ENCODE data around the gene ENAH.

DNA sequence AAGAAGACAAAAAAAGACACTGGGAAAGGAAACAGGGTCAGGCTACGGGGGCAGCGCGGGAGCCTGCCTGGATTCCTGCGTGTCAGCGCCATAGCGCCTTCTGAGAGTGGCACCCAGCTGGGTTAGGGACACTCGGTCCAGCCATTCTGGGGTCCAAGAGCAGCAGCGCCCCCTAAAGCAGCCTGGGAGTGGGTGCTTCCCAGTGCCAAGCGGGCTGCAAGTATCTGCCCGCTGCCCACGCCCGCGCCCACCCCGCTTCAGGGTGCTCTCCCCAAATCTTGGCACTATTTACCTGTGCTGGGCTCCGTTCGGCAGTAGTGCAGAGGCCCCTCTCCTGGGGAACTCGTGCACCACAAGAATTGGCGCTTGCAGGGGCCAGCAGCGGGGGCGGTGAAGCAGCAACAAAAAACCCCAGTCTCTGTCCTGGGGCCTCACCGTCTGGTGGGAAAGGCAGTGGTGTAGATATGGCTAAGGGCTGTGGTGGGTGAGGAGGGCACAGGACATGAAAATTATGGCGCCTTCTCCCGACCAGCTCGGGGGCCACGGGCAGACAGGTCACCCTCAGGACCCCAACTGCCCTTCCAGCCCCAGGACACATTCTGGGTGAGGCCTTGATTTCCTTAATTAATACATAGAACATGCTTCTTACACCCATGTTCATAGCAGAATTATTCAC lies 200.9 kb downstream of the ENAH start:
- TF ChIP-seq ZNF274 (IDR thresholded peaks at IDR 0.05; ENCODE audit: low read depth, low read length) (no peak), SUZ12 (IDR thresholded peaks at IDR 0.05; ENCODE audit: extremely low read depth, insufficient read depth, insufficient read length) (no peak)
